DOHH2 (cell line): ENCODE results near the gene ZNRF3.

Experiments
- H3F3A ChIP-seq: fragments of 200-600 bp; sonication (generic), shearing (Covaris generic); 2 replicates; pipeline ENCODE4 v1.6.0; 2016; ENCODE audit warnings: antibody characterized with exemption, mild to moderate bottlenecking; ENCODE audit not compliant: control insufficient read depth, insufficient read depth
- H3K27ac ChIP-seq: fragments of 200-600 bp; sonication (generic); 2 replicates; pipeline ENCODE4 v1.5.1; 2014; ENCODE audit warnings: low read depth, mild to moderate bottlenecking, low read length, moderate library complexity
- H3K27me3 ChIP-seq: fragments of 200-600 bp; sonication (generic); 2 replicates; pipeline ENCODE4 v1.6.1; 2014; ENCODE audit warnings: mild to moderate bottlenecking, low read length, mixed read lengths; ENCODE audit not compliant: control insufficient read depth
- H3K36me3 ChIP-seq: fragments of 200-600 bp; sonication (generic); 2 replicates; pipeline ENCODE4 v1.6.1; 2014; ENCODE audit warnings: mild to moderate bottlenecking, low read length, moderate library complexity, mixed read lengths; ENCODE audit not compliant: control insufficient read depth
- H3K4me1 ChIP-seq: fragments of 200-600 bp; sonication (generic); 2 replicates; pipeline ENCODE4 v1.6.1; 2014; ENCODE audit warnings: mild to moderate bottlenecking, low read length, mixed read lengths; ENCODE audit not compliant: control insufficient read depth
- H3K4me2 ChIP-seq: fragments of 200-600 bp; sonication (generic); 2 replicates; pipeline ENCODE4 v1.6.0; 2014; ENCODE audit warnings: mild to moderate bottlenecking, low read length, moderate library complexity
- H3K4me3 ChIP-seq: fragments of 200-600 bp; sonication (generic); 2 replicates; pipeline ENCODE4 v1.5.1; 2014; ENCODE audit warnings: mild to moderate bottlenecking, low read length, mixed read lengths
- H3K79me2 ChIP-seq: fragments of 200-600 bp; sonication (generic); 2 replicates; pipeline ENCODE4 v1.6.1; 2014; ENCODE audit warnings: mild to moderate bottlenecking, low read length, mixed read lengths; ENCODE audit not compliant: control insufficient read depth
- H3K9me2 ChIP-seq: fragments of 200-600 bp; sonication (generic); replicated peaks from 2 replicates; pipeline ENCODE4 v1.6.1; 2014; ENCODE audit warnings: mild to moderate bottlenecking, low read length, mixed read lengths; ENCODE audit not compliant: control insufficient read depth
- H3K9me3 ChIP-seq: fragments of 200-600 bp; sonication (generic); 2 replicates; pipeline ENCODE4 v1.6.1; 2014; ENCODE audit warnings: antibody characterized with exemption, low read length, mixed read lengths; ENCODE audit not compliant: control insufficient read depth, insufficient read depth
- H4K20me1 ChIP-seq: fragments of 200-600 bp; sonication (generic); 2 replicates; pipeline ENCODE4 v1.6.0; 2014; ENCODE audit warnings: low read depth, mild to moderate bottlenecking, antibody characterized with exemption, low read length, moderate library complexity; ENCODE audit not compliant: control insufficient read depth, insufficient read depth
- EZH2phosphoT487 ChIP-seq: fragments of 200-600 bp; sonication (generic); IDR thresholded peaks from 2 replicates; pipeline ENCODE4 v1.6.1; 2017; ENCODE audit warnings: borderline replicate concordance, mild to moderate bottlenecking, antibody characterized with exemption, low read length, moderate library complexity, mixed read lengths
- TF ChIP-seq, protein P1 (sequence below): fragments of 200-600 bp; sonication (generic); IDR thresholded peaks from one replicate; pipeline ENCODE4 v1.5.1; 2014; ENCODE audit warnings: antibody characterized with exemption, mild to moderate bottlenecking, low read depth, low read length; ENCODE audit not compliant: poor library complexity, severe bottlenecking

ZNRF3 gene

DNA sequence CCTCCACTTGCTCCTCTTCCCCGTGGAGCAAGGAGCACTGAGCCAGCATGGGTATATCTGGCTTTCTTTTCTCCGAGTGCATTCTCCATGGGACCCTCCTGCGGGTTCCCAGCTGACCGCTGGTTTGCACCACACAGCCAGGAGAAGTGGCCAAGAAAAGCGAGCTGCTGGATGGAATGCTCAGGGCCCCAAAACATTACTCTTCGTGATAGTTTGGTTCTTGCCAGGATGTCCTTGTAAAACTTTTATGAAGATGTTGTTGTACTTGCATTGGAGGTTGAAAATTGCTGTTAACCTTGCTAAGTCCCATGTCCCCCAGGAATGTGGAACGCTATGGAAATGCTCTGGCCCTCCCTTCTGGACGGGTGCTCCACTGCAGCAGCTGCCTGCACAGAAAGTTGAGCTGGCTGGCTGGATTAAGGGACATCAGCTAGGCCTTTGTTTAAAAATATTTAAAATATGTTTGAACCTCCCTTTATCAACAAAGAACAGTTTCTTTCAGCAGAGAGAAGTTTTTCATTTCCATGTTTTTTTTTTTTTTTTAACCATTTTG, 68.7 kb downstream of the ZNRF3 start:
- H3F3A ChIP-seq: no peaks in the 10 kb centered on the region
- no peaks in the 10 kb centered on the region for H4K20me1 ChIP-seq
- no peaks in the 10 kb centered on the region for H3K27me3 ChIP-seq
- no peak for TF ChIP-seq EZH2phosphoT487
- TF ChIP-seq, protein P1, sequence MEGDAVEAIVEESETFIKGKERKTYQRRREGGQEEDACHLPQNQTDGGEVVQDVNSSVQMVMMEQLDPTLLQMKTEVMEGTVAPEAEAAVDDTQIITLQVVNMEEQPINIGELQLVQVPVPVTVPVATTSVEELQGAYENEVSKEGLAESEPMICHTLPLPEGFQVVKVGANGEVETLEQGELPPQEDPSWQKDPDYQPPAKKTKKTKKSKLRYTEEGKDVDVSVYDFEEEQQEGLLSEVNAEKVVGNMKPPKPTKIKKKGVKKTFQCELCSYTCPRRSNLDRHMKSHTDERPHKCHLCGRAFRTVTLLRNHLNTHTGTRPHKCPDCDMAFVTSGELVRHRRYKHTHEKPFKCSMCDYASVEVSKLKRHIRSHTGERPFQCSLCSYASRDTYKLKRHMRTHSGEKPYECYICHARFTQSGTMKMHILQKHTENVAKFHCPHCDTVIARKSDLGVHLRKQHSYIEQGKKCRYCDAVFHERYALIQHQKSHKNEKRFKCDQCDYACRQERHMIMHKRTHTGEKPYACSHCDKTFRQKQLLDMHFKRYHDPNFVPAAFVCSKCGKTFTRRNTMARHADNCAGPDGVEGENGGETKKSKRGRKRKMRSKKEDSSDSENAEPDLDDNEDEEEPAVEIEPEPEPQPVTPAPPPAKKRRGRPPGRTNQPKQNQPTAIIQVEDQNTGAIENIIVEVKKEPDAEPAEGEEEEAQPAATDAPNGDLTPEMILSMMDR: no peak
- H3K4me1 ChIP-seq: peaks cover 9% of the 10 kb centered on the region
- no peak overlapping the region for H3K4me2 ChIP-seq
- no peaks in the 10 kb centered on the region for H3K79me2 ChIP-seq
- no peaks in the 10 kb centered on the region for H3K9me3 ChIP-seq
- H3K9me2 ChIP-seq: no peaks in the 10 kb centered on the region
- no peaks in the 10 kb centered on the region for H3K36me3 ChIP-seq
- H3K4me3 ChIP-seq: no peak overlapping the region
- H3K27ac ChIP-seq: no peak overlapping the region

DNA sequence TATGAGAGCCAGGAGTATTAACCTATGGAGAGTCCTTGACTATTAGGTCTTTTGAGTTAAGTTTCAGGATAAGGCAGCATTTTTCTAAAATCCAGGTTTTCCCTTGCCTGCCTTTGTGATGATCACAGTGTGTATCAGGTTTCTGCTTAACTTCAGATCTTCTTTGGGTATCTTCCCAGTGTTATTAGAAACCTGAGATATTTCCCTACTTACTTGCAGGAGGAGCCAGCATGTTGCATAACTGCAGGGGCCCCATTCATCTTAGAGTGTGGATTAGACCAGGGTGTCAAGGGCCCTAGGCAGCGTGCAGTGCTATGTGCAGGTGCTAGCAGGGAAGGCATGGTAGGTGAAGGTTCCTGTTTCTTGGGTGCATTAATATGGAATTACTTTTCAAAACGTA, 69.5 kb downstream of the ZNRF3 start:
- H3K9me3 ChIP-seq: no peaks in the 10 kb centered on the region
- no peak overlapping the region for H3K4me2 ChIP-seq
- H3K36me3 ChIP-seq: no peaks in the 10 kb centered on the region
- H3K4me3 ChIP-seq: no peak overlapping the region
- no peaks in the 10 kb centered on the region for H3K9me2 ChIP-seq
- H3K79me2 ChIP-seq: no peaks in the 10 kb centered on the region
- H4K20me1 ChIP-seq: no peaks in the 10 kb centered on the region
- no peaks in the 10 kb centered on the region for H3F3A ChIP-seq
- no peaks in the 10 kb centered on the region for H3K27me3 ChIP-seq
- peaks cover 9% of the 10 kb centered on the region for H3K4me1 ChIP-seq
- TF ChIP-seq, protein P1: no peak
- TF ChIP-seq EZH2phosphoT487: no peak
- H3K27ac ChIP-seq: no peak overlapping the region

DNA sequence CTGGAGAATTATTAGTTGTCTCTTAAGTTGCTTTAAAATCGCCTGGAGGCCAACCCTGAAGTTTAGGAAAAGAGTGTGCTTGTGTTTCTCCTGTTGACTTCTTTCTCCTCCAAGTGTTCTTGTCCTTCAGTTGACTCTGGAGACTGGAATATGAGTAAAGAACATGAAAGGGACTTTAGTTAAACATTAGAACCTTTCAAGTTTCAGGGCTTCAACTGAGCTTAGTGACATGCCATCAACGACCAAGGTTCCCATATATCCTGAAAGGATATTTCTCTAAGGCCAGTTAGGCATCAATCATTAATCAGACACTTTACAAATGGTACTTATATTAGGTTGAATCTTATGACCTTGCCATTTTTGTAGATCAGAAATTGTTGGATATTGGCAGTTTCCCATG, 70.0 kb downstream of the ZNRF3 start:
- Histone ChIP-seq H3K79me2 (no peaks in the 10 kb centered on the region), H3K27ac (no peak overlapping the region), H3K36me3 (no peaks in the 10 kb centered on the region), H3F3A (no peaks in the 10 kb centered on the region), H3K9me2 (no peaks in the 10 kb centered on the region), H3K9me3 (no peaks in the 10 kb centered on the region), H3K4me2 (no peak overlapping the region), H4K20me1 (no peaks in the 10 kb centered on the region), H3K4me3 (no peak overlapping the region), H3K4me1 (peaks cover 9% of the 10 kb centered on the region), H3K27me3 (no peaks in the 10 kb centered on the region)
- TF ChIP-seq EZH2phosphoT487: no peak
- TF ChIP-seq, protein P1: no peak
